GM21529 (cell line): Measurements from ENCODE around the gene PCDHA9.

Experiments used
- ATAC-seq: cut with Tn5 transposase; IDR thresholded peaks from one replicate; pipeline ENCODE4 v1.9.1; 2021; ENCODE audit not compliant: unreplicated experiment

PCDHA9 gene

GRCh38 chr5:140877262-140877581 lies 29.0 kb downstream of the PCDHA9 start:
- no peak for ATAC-seq

- no peak for ATAC-seq
These were observed 33.9 kb downstream of the PCDHA9 start, which contains the start of gene PCDHA13 for GRCh38 chr5:140881889-140882590. Gene PCDHA13, plus strand, starts transcription at chr5:140882124. Its CDS starts 145 bp downstream, at chr5:140882269.

GRCh38 chr5:140882591-140882899 lies 34.4 kb downstream of the PCDHA9 start:
- ATAC-seq: no peak

- ATAC-seq: no peak
These were observed 35.2 kb downstream of the PCDHA9 start for GRCh38 chr5:140883373-140883772.

GRCh38 chr5:140883927-140884697 lies 35.9 kb downstream of the PCDHA9 start:
- no peak for ATAC-seq
